ENCODE results near the gene NEURL3. TPM values are rescaled to one million over a fixed set of nuclear protein-coding genes. Genes with fewer than 3 reads are reported as not detected.

The NEURL3 gene
- total and polyA plus RNA-seq, 7 donors: 0.36 to 6.4 (median 3.5) TPM; not detected in 3

DNA sequence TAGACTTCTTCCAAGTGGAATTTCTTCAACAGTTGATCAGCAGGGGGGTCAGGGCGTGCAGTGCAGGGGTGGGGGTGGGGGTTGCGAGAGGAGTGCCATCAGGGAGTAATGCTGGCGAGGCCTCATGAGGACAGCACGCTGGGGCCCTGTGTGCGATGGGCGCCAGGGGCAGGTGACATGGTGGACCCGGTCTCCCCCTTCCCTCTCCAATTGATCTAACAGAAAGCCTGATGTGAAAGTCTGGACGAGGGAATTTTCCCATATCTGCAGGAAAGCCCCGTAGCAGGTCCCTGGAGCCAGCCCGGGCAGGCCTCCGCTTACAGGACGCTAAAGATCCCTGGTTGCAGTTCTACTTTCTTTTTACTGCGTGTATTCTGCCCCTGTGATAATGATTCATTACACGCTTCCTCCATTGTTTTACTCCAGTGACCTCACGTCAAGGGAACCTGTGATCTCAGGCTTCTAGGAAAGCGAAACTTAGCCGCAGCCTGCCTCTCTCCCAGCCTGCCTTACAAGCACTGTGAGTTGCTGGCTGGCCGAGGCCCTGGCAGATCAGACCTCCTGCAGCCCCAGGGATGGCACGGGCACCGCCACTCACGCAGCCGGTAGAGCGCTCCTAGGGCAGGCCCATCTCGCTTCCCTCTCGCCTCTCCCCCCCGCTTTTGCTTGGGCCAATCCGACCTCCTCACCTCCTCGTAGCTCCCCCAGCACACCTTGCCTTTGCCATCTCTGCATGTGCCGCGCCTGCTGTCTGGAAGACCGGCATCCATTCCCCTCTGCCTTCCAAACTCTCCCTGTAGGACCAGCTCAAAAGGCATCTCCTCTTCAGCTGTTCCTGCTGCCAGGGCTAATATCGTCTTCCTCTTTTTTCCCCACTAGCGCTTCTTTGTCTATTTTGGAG lies 19.2 kb downstream of the NEURL3 start:
- H3K27ac ChIP-seq: peak overlapping the region; percentile 78 to 88 (median 85)
- H3K27me3 ChIP-seq: no peaks in the 10 kb centered on the region
- peaks cover 0 to 15% (median 6%) of the 10 kb centered on the region in 4 donors for H3K4me1 ChIP-seq
- peak; percentile 89 for DNase-seq
- WGBS, 2 donors: 21 to 22% methylated on average over 33 of the region's 33 CpGs
- intact Hi-C loops (cut with DNase I): no loop called here
- no peaks in the 10 kb centered on the region for H3K9me3 ChIP-seq
- peak overlapping the region; percentile 27 to 54 (median 46) for H3K4me3 ChIP-seq
- H3K36me3 ChIP-seq: no peaks in the 10 kb centered on the region
- TF ChIP-seq POLR2AphosphoS5 (IDR thresholded peaks at IDR 0.05) (peak; percentile 21 to 81 (median 74)), POLR2A (IDR thresholded peaks at IDR 0.05) (no peak)

DNA sequence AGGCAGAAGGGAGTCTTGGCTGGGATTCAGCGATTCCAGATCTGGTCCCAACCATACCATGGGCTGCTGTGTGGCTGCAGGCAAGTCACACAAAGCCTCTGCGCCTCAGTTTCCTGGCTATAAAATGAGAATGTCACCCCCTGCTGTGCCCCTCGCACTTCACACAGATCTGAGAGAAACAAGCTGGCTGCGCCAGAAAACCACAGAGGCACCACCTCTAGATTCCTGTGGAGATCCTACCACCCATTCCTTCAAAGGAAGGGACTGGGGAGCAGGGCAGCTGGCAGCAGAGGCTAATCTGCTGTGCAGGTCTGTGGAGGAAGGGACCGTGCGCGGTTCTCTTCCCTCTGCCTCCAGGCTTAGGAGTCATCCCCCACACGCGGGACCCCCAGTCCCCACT lies 19.8 kb downstream of the NEURL3 start:
- H3K27me3 ChIP-seq: no peaks in the 10 kb centered on the region
- H3K4me1 ChIP-seq: peaks cover 0 to 15% (median 6%) of the 10 kb centered on the region in 4 donors
- peak overlapping the region in 3 of 4 donors; percentile 40 to 54 (median 51) for H3K4me3 ChIP-seq
- no peak for DNase-seq
- TF ChIP-seq POLR2AphosphoS5 (IDR thresholded peaks at IDR 0.05): no peak
- no peak for TF ChIP-seq EP300 (IDR thresholded peaks at IDR 0.05)
- TF ChIP-seq, protein P1, sequence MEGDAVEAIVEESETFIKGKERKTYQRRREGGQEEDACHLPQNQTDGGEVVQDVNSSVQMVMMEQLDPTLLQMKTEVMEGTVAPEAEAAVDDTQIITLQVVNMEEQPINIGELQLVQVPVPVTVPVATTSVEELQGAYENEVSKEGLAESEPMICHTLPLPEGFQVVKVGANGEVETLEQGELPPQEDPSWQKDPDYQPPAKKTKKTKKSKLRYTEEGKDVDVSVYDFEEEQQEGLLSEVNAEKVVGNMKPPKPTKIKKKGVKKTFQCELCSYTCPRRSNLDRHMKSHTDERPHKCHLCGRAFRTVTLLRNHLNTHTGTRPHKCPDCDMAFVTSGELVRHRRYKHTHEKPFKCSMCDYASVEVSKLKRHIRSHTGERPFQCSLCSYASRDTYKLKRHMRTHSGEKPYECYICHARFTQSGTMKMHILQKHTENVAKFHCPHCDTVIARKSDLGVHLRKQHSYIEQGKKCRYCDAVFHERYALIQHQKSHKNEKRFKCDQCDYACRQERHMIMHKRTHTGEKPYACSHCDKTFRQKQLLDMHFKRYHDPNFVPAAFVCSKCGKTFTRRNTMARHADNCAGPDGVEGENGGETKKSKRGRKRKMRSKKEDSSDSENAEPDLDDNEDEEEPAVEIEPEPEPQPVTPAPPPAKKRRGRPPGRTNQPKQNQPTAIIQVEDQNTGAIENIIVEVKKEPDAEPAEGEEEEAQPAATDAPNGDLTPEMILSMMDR (IDR thresholded peaks at IDR 0.05): no peak
- no peak for TF ChIP-seq POLR2A (IDR thresholded peaks at IDR 0.05)
- no peaks in the 10 kb centered on the region for H3K9me3 ChIP-seq
- peak overlapping the region; percentile 78 to 88 (median 85) for H3K27ac ChIP-seq
- H3K36me3 ChIP-seq: no peaks in the 10 kb centered on the region
- intact Hi-C loops (cut with DNase I): no loop called here
- WGBS, 2 donors: 89 to 92% methylated on average over 9 of the region's 9 CpGs

DNA sequence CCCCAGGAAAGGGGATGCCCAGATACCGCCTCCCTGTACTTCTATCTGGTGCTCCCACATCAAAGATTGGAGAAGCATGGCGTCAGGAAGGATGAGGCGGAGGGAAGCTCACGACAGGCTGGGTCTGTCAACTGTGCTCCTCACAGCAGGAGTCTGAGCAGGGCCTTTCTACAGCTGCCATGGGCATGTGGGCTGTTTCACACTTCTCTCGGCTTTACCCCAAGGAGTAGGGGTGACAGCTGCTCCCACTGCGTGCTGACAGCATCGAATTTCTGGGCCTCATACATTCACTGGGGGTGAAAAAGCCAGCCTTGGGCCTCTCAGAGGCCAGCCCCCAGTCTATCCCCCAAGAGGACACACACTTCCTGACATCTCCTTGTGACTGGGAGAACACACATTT lies 21.1 kb downstream of the NEURL3 start:
- no peaks in the 10 kb centered on the region for H3K36me3 ChIP-seq
- H3K4me1 ChIP-seq: peaks cover 0 to 15% (median 6%) of the 10 kb centered on the region in 4 donors
- H3K27me3 ChIP-seq: no peaks in the 10 kb centered on the region
- H3K4me3 ChIP-seq: no peak overlapping the region
- 91 to 93% methylated on average over 7 of the region's 7 CpGs for WGBS, 2 donors
- no peak for DNase-seq
- TF ChIP-seq, protein P1 (IDR thresholded peaks at IDR 0.05): no peak
- TF ChIP-seq EP300 (IDR thresholded peaks at IDR 0.05) (no peak), POLR2AphosphoS5 (IDR thresholded peaks at IDR 0.05) (no peak)
- H3K9me3 ChIP-seq: no peaks in the 10 kb centered on the region
- H3K27ac ChIP-seq: no peak overlapping the region
- intact Hi-C loops (cut with DNase I): no loop called here

DNA sequence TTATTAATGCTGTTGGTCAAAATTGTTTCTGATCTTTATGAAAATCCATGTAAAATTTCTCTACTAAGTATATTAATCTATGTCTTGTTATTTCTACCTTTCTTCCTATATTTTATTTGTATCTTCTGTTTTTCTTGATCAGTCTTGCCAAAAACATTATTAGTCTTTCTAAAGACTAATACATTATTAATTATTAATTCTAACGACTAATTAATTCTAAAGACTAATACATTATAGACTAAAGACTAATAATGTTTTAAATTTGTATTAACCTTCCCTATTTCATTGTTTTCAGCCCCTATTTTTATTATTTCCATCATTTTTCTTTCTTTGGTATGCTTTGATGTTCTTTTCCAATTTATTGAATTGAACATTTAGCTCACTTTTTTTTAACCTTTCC lies 27.7 kb downstream of the NEURL3 start:
- Histone ChIP-seq H3K27me3 (no peaks in the 10 kb centered on the region), H3K27ac (no peak overlapping the region), H3K4me1 (no peaks in the 10 kb centered on the region), H3K9me3 (no peaks in the 10 kb centered on the region), H3K4me3 (no peak overlapping the region), H3K36me3 (no peaks in the 10 kb centered on the region)
- TF ChIP-seq EP300 (IDR thresholded peaks at IDR 0.05): no peak
- TF ChIP-seq, protein P1 (IDR thresholded peaks at IDR 0.05): no peak
- no peak for TF ChIP-seq POLR2A (IDR thresholded peaks at IDR 0.05)
- no peak for TF ChIP-seq POLR2AphosphoS5 (IDR thresholded peaks at IDR 0.05)
- 31 to 59% methylated on average over 1 of the region's 1 CpG for WGBS, 2 donors
- intact Hi-C loops (cut with DNase I): no loop called here
- DNase-seq: no peak

DNA sequence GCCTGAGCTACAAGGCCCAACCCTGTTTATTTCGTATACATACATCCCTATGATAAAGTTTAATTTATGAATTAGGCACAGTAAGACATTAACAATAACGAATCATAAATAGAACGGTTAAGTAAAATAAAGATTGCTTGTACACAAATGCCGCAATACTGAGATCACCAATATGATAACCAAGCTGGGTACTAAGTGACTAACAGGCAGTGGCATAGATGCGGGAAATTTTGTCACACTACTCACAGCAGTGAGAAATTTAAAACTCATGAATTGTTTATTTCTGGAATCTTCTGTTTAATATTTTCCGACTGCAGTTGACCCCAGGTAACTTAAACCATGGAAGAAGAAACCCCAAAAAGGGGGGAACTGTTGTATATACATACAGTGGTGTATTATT lies 33.4 kb downstream of the NEURL3 start:
- Histone ChIP-seq H3K27me3 (peaks cover 0 to 8% (median 0%) of the 10 kb centered on the region in 3 donors), H3K36me3 (no peaks in the 10 kb centered on the region), H3K4me1 (peaks cover 0 to 6% (median 5%) of the 10 kb centered on the region in 4 donors), H3K9me3 (no peaks in the 10 kb centered on the region), H3K4me3 (no peak overlapping the region), H3K27ac (no peak overlapping the region)
- no peak for DNase-seq
- TF ChIP-seq POLR2AphosphoS5 (IDR thresholded peaks at IDR 0.05) (no peak), EP300 (IDR thresholded peaks at IDR 0.05) (no peak), POLR2A (IDR thresholded peaks at IDR 0.05) (no peak)
- TF ChIP-seq, protein P1 (IDR thresholded peaks at IDR 0.05): no peak
- WGBS, 2 donors: 90 to 91% methylated on average over 6 of the region's 6 CpGs
- intact Hi-C loops (cut with DNase I): loop anchor here (2.0 kb wide), 1 partner anchor 37 kb away; no protein-coding TSS in a partner anchor

Data from sigmoid colon (tissue), 7 donors.